Urothelium cell line (cell line): ENCODE data around the gene TIFAB.

Source experiments
- DNase-seq: peaks from one replicate; pipeline ENCODE4 v3.0.0; 2011; ENCODE audit warnings: low spot score, mixed read lengths
- FAIRE-seq: peaks from 2 replicates; lab custom pipeline; 2011; peaks lifted over from hg19 to GRCh38; lab: Jason Lieb, UNC

Gene TIFAB

DNA sequence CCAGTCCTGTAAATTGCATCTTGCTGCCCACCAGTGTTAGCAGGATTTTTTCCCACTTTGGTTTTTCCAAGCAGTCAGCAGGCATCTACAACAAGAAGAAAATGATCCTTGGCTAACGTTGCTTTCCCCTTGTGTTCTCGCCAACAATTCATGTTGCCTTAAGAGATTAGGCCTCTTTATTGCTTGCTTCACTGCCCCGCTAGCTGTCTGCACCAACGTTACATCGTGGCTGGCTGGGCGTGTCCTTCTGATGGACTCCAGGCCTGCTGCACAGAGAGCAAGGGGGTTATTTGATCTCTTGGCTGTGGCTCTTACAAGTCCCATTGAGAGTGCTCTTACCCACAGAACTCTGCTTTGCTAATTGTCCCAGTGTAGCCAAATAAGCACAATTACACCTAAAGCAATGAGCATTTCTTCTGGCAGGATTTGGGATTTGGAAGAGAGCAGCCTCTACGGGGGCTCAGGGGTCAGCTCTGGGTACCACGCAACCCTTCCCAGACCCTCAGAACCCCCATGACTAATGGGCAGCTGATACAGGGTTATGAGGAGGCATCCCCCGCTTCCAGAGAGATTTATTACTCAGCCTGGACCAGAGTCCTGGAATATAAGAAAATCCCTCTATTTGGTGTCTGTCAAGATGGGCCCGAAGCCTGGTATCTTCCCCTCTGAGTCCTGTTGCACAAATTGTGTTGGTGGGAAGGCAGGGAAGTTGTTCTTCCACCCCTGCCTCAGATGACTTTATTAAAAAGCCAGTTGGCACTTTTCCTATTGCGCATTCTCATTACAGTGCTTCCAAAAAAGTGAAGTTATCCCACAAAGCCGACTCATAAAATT is 22.6 kb downstream of the TIFAB start:
- FAIRE-seq = no peak
- no peak for DNase-seq

- DNase-seq (no peak), FAIRE-seq (no peak)
Observed at GRCh38 chr5:135428586-135428985, 23.6 kb downstream of the TIFAB start.

- DNase-seq = no peak
- FAIRE-seq = no peak
Observed at GRCh38 chr5:135426102-135427082, 25.8 kb downstream of the TIFAB start.

GRCh38 chr5:135425641-135426040 is 26.5 kb downstream of the TIFAB start:
- no peak for FAIRE-seq
- no peak for DNase-seq

GRCh38 chr5:135423846-135424168 is 28.3 kb downstream of the TIFAB start:
- FAIRE-seq = no peak
- DNase-seq = no peak

GRCh38 chr5:135423146-135423845 is 28.9 kb downstream of the TIFAB start:
- FAIRE-seq = no peak

DNA sequence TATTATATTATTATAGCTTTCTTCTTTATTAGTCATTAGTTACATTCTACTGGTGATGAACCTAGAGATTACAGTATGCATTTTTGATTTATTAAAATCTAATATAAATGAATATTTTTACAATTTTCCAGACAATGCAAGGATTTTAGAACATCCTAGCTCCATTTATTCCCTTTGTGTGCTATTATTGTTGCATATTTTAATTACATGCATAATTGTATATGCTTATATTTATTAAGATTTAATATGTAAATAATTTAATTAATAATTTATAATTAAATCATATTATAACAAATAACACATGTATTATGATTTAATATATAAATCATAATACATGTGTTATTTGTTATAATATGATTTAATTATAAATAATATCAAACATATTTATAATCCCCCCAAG is 29.7 kb downstream of the TIFAB start:
- no peak for FAIRE-seq

More at GRCh38 chr5:135423146-135423845, 28.9 kb downstream of the TIFAB start:
- no peak for DNase-seq

GRCh38 chr5:135417083-135417482 is 35.1 kb downstream of the TIFAB start:
- FAIRE-seq (no peak), DNase-seq (no peak)

More for the DNA sequence above, 29.7 kb downstream of the TIFAB start:
- no peak for DNase-seq

DNA sequence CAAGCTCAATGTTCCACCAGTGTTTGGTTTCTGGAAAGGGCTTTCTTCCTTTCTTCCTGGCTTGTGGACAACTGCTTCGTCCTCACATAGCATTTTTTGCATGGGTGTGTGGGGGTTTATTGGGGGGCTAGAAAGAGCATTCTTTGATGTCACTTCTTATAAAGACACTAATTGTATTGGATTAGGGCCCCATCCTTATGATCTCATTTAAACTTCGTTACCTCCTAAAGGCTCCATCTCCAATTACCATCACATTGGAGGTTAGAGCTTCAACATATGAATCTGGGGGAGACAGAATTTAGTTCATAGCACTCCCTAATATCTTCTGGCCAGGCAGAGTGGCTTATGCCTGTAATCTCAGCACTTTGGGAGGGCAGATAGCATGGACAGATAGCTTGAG is 47.1 kb downstream of the TIFAB start:
- DNase-seq (no peak), FAIRE-seq (no peak)

DNA sequence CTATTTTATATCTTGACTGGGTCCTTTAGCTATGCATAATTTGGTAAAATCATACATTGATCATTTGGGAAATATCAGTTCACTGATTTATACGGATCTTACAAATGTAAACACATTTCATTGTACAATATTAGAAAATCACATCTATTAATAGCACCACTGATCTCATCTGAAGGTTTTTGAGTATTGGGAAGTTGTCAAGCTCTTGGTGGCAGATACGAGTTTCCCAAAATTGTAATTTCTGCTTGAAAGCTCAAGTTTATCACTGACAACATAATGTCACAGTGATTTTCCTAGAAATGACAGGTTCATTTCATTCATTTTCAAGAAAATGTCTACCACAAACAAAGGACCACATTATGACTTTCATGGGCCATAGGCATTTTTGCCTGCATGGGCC is 50.1 kb downstream of the TIFAB start:
- FAIRE-seq = no peak
- DNase-seq = no peak

DNA sequence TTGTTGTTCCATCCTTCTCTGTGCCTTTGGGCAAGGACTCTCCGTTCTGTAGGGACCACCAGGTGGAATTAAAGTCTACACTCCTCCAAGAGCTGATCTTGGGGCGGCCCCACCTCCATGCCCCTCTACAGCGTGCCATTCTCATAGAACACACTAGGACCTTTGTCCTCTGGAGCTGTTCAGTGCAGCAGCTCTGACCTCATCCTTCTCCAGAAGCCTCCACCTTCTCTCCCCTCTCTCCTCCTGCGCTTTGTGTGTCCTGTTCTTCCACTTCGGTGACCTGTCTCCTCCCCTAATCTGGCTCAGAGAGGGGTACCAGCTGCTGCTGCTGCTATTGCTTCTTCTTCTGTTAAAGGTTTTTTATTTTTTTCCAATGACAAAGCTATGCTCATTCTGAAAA is 51.3 kb downstream of the TIFAB start:
- no peak for FAIRE-seq
- DNase-seq = no peak

GRCh38 chr5:135399794-135400542 is 52.2 kb downstream of the TIFAB start:
- DNase-seq = no peak
- FAIRE-seq = no peak

DNA sequence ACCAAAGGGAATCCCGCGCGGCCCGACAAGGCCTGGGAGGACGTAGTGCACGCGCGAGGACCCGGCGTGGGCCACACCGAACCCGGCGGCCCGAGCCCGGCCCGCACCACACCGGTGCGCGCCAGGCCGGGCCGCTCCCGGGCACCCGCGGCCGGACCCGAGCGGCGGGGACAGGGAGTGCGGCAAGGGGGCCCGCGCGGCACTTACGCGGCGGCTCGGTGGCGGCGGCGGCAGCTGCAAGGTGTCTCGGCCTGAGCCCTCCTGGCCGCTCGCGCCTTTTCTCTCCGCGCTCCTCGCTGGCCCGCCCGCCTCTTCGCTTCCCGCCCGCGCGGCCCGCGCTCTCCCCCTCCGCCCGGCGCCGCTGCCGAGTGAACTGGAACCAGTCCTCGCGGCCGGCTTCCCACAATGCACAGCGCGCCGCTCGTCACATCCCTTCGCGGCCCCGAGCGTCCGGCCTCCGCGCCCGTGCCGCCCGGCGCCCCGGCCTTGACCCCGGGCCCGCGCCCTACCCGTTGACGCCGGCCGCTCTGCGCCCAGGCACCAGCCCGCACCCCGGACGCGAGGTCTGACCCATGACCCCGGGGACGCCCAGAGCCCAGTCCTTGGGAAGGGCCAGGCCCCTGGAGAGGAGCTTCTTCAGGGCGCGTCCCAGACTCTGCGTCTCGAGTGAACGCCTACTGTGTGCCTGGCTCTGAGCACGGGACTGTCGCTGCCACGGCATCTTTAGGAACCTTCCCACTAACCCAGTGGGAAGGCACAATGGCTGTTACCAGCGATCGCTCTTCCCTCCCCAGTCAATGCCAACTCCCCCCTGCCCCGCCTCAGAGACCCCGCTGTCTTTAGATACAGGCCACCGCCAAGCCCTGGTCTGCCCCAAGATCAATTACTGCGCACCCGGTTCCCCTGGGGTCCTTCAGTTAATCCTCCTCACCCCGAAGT is 53.0 kb downstream of the TIFAB start, which contains the start of gene MACROH2A1:
Gene MACROH2A1, minus strand, starts transcription at position 377 of the 939 bp plus-strand sequence. CDS start 10,138 bp downstream, outside the sequence.
- FAIRE-seq (no peak), DNase-seq (peak; percentile 87)

- DNase-seq (peak; percentile 32), FAIRE-seq (no peak)
Observed at GRCh38 chr5:135398160-135398854, 53.8 kb downstream of the TIFAB start.
